Measurements from ENCODE around the gene RSPO4.

Gene RSPO4

GRCh38 chr20:945841-946240 lies 56.3 kb downstream of the RSPO4 start:
- peaks cover 0 to 2% (median 0%) of the 10 kb centered on the region in 5 experiments for H3K27me3 ChIP-seq (replicated peaks in 2 of 5; ENCODE audit: control insufficient read depth in 4 of 5, insufficient read depth in 5 of 5, low read length in 4 of 5)
- H3K36me3 ChIP-seq (ENCODE audit: control insufficient read depth in 4 of 4, insufficient read depth in 4 of 4, low read length in 3 of 4), result no peaks in the 10 kb centered on the region
- no peak overlapping the region for H3K4me3 ChIP-seq (ENCODE audit: control insufficient read depth in 1 of 7, extremely low read depth in 1 of 7, insufficient read depth in 4 of 7, low read depth in 2 of 7, low read length in 6 of 7)
- no peaks in the 10 kb centered on the region for H3K4me1 ChIP-seq (ENCODE audit: control extremely low read depth in 1 of 4, control insufficient read depth in 4 of 4, insufficient read depth in 4 of 4, low read length in 3 of 4)
- peaks cover 0 to 3% (median 0%) of the 10 kb centered on the region in 5 experiments for H3K9me3 ChIP-seq (ENCODE audit: control extremely low read depth in 1 of 5, control insufficient read depth in 4 of 5, insufficient read depth in 2 of 5, low read depth in 1 of 5, low read length in 4 of 5)
- CTCF ChIA-PET, result interaction anchor here (1.1 kb wide), 1 partner anchor 10 kb away, joined by 7 read pairs; no protein-coding TSS in a partner anchor
- 95% methylated on average over 13 of the region's 13 CpGs for WGBS (ENCODE audit: insufficient coverage)
- DNase-seq, result no peak
- POLR2A ChIA-PET, result no interaction called here
- no peak overlapping the region for H3K27ac ChIP-seq (ENCODE audit: insufficient read depth in 1 of 2, low read depth in 1 of 2, low read length in 2 of 2, poor library complexity in 1 of 2, severe bottlenecking in 2 of 2)

GRCh38 chr20:944774-945410 lies 57.2 kb downstream of the RSPO4 start:
- POLR2A ChIA-PET, result no interaction called here
- 87% methylated on average over 12 of the region's 13 CpGs for WGBS (ENCODE audit: insufficient coverage)
- CTCF ChIA-PET, result interaction anchor here (1.2 kb wide), 1 partner anchor 11 kb away, joined by 3 read pairs; no protein-coding TSS in a partner anchor

GRCh38 chr20:944148-944547 lies 58.0 kb downstream of the RSPO4 start:
- Histone ChIP-seq H3K4me3 (ENCODE audit: control insufficient read depth in 1 of 7, extremely low read depth in 1 of 7, insufficient read depth in 4 of 7, low read depth in 2 of 7, low read length in 6 of 7) (no peak overlapping the region), H3K27me3 (replicated peaks in 2 of 5; ENCODE audit: control insufficient read depth in 4 of 5, insufficient read depth in 5 of 5, low read length in 4 of 5) (peaks cover 0 to 2% (median 0%) of the 10 kb centered on the region in 5 experiments), H3K9me3 (ENCODE audit: control extremely low read depth in 1 of 5, control insufficient read depth in 4 of 5, insufficient read depth in 2 of 5, low read depth in 1 of 5, low read length in 4 of 5) (peaks cover 0 to 3% (median 0%) of the 10 kb centered on the region in 5 experiments), H3K4me1 (ENCODE audit: control extremely low read depth in 1 of 4, control insufficient read depth in 4 of 4, insufficient read depth in 4 of 4, low read length in 3 of 4) (no peaks in the 10 kb centered on the region), H3K36me3 (ENCODE audit: control insufficient read depth in 4 of 4, insufficient read depth in 4 of 4, low read length in 3 of 4) (no peaks in the 10 kb centered on the region), H3K27ac (ENCODE audit: insufficient read depth in 1 of 2, low read depth in 1 of 2, low read length in 2 of 2, poor library complexity in 1 of 2, severe bottlenecking in 2 of 2) (no peak overlapping the region)
- ChIA-PET POLR2A (no interaction called here), CTCF (interaction anchor here (0.9 to 1.2 kb wide), 2 partner anchors 8 to 11 kb away, joined by 3 read pairs; no protein-coding TSS in a partner anchor)
- DNase-seq, result no peak
- WGBS (ENCODE audit: insufficient coverage), result 91% methylated on average over 6 of the region's 9 CpGs

More at GRCh38 chr20:944774-945410, 57.2 kb downstream of the RSPO4 start:
- no peak overlapping the region for H3K4me3 ChIP-seq (ENCODE audit: control insufficient read depth in 1 of 7, extremely low read depth in 1 of 7, insufficient read depth in 4 of 7, low read depth in 2 of 7, low read length in 6 of 7)
- H3K36me3 ChIP-seq (ENCODE audit: control insufficient read depth in 4 of 4, insufficient read depth in 4 of 4, low read length in 3 of 4), result no peaks in the 10 kb centered on the region
- peaks cover 0 to 3% (median 0%) of the 10 kb centered on the region in 5 experiments for H3K9me3 ChIP-seq (ENCODE audit: control extremely low read depth in 1 of 5, control insufficient read depth in 4 of 5, insufficient read depth in 2 of 5, low read depth in 1 of 5, low read length in 4 of 5)
- H3K27me3 ChIP-seq (replicated peaks in 2 of 5; ENCODE audit: control insufficient read depth in 4 of 5, insufficient read depth in 5 of 5, low read length in 4 of 5), result peaks cover 0 to 2% (median 0%) of the 10 kb centered on the region in 5 experiments
- H3K27ac ChIP-seq (ENCODE audit: insufficient read depth in 1 of 2, low read depth in 1 of 2, low read length in 2 of 2, poor library complexity in 1 of 2, severe bottlenecking in 2 of 2), result no peak overlapping the region
- DNase-seq, result no peak
- H3K4me1 ChIP-seq (ENCODE audit: control extremely low read depth in 1 of 4, control insufficient read depth in 4 of 4, insufficient read depth in 4 of 4, low read length in 3 of 4), result no peaks in the 10 kb centered on the region

GRCh38 chr20:942611-943010 lies 59.5 kb downstream of the RSPO4 start:
- POLR2A ChIA-PET, result interaction anchor here (0.6 kb wide), 1 partner anchor 622 kb away, joined by 3 read pairs; no protein-coding TSS in a partner anchor
- CTCF ChIA-PET, result interaction anchor here (0.9 to 1.5 kb wide), 2 partner anchors 13 to 124 kb away, joined by 3 to 5 read pairs; no protein-coding TSS in a partner anchor

GRCh38 chr20:940926-941325 lies 61.2 kb downstream of the RSPO4 start:
- H3K36me3 ChIP-seq (ENCODE audit: control insufficient read depth in 4 of 4, insufficient read depth in 4 of 4, low read length in 3 of 4), result no peaks in the 10 kb centered on the region
- 90% methylated on average over 5 of the region's 5 CpGs for WGBS (ENCODE audit: insufficient coverage)
- no peak overlapping the region for H3K4me3 ChIP-seq (ENCODE audit: control insufficient read depth in 1 of 7, extremely low read depth in 1 of 7, insufficient read depth in 4 of 7, low read depth in 2 of 7, low read length in 6 of 7)
- H3K4me1 ChIP-seq (ENCODE audit: control extremely low read depth in 1 of 4, control insufficient read depth in 4 of 4, insufficient read depth in 4 of 4, low read length in 3 of 4), result no peaks in the 10 kb centered on the region
- H3K27ac ChIP-seq (ENCODE audit: insufficient read depth in 1 of 2, low read depth in 1 of 2, low read length in 2 of 2, poor library complexity in 1 of 2, severe bottlenecking in 2 of 2), result no peak overlapping the region
- POLR2A ChIA-PET, result no interaction called here
- no peak for DNase-seq
- CTCF ChIA-PET, result interaction anchor here (0.9 kb wide), 1 partner anchor 15 kb away, joined by 3 read pairs; no protein-coding TSS in a partner anchor
- H3K27me3 ChIP-seq (replicated peaks in 2 of 5; ENCODE audit: control insufficient read depth in 4 of 5, insufficient read depth in 5 of 5, low read length in 4 of 5), result peaks cover 0 to 2% (median 0%) of the 10 kb centered on the region in 5 experiments
- H3K9me3 ChIP-seq (ENCODE audit: control extremely low read depth in 1 of 5, control insufficient read depth in 4 of 5, insufficient read depth in 2 of 5, low read depth in 1 of 5, low read length in 4 of 5), result no peaks in the 10 kb centered on the region

More at GRCh38 chr20:942611-943010, 59.5 kb downstream of the RSPO4 start:
- Histone ChIP-seq H3K27ac (ENCODE audit: insufficient read depth in 1 of 2, low read depth in 1 of 2, low read length in 2 of 2, poor library complexity in 1 of 2, severe bottlenecking in 2 of 2) (no peak overlapping the region), H3K9me3 (ENCODE audit: control extremely low read depth in 1 of 5, control insufficient read depth in 4 of 5, insufficient read depth in 2 of 5, low read depth in 1 of 5, low read length in 4 of 5) (peaks cover 0 to under 1% (median 0%) of the 10 kb centered on the region in 5 experiments), H3K27me3 (replicated peaks in 2 of 5; ENCODE audit: control insufficient read depth in 4 of 5, insufficient read depth in 5 of 5, low read length in 4 of 5) (peaks cover 0 to 2% (median 0%) of the 10 kb centered on the region in 5 experiments), H3K4me3 (ENCODE audit: control insufficient read depth in 1 of 7, extremely low read depth in 1 of 7, insufficient read depth in 4 of 7, low read depth in 2 of 7, low read length in 6 of 7) (no peak overlapping the region), H3K36me3 (ENCODE audit: control insufficient read depth in 4 of 4, insufficient read depth in 4 of 4, low read length in 3 of 4) (no peaks in the 10 kb centered on the region), H3K4me1 (ENCODE audit: control extremely low read depth in 1 of 4, control insufficient read depth in 4 of 4, insufficient read depth in 4 of 4, low read length in 3 of 4) (no peaks in the 10 kb centered on the region)
- no peak for DNase-seq
- 95% methylated on average over 4 of the region's 7 CpGs for WGBS (ENCODE audit: insufficient coverage)

- Histone ChIP-seq H3K36me3 (ENCODE audit: control insufficient read depth in 4 of 4, insufficient read depth in 4 of 4, low read length in 3 of 4) (no peaks in the 10 kb centered on the region), H3K27ac (ENCODE audit: insufficient read depth in 1 of 2, low read depth in 1 of 2, low read length in 2 of 2, poor library complexity in 1 of 2, severe bottlenecking in 2 of 2) (no peak overlapping the region), H3K4me1 (ENCODE audit: control extremely low read depth in 1 of 4, control insufficient read depth in 4 of 4, insufficient read depth in 4 of 4, low read length in 3 of 4) (no peaks in the 10 kb centered on the region), H3K4me3 (ENCODE audit: control insufficient read depth in 1 of 7, extremely low read depth in 1 of 7, insufficient read depth in 4 of 7, low read depth in 2 of 7, low read length in 6 of 7) (no peak overlapping the region), H3K9me3 (ENCODE audit: control extremely low read depth in 1 of 5, control insufficient read depth in 4 of 5, insufficient read depth in 2 of 5, low read depth in 1 of 5, low read length in 4 of 5) (no peaks in the 10 kb centered on the region), H3K27me3 (replicated peaks in 2 of 5; ENCODE audit: control insufficient read depth in 4 of 5, insufficient read depth in 5 of 5, low read length in 4 of 5) (peaks cover 0 to 2% (median 0%) of the 10 kb centered on the region in 5 experiments)
- ChIA-PET POLR2A (no interaction called here), CTCF (no interaction called here)
- DNase-seq, result no peak
- 93% methylated on average over 5 of the region's 5 CpGs for WGBS (ENCODE audit: insufficient coverage)
These were observed 62.5 kb downstream of the RSPO4 start for GRCh38 chr20:939606-940005.

- H3K4me3 ChIP-seq (ENCODE audit: control insufficient read depth in 1 of 7, extremely low read depth in 1 of 7, insufficient read depth in 4 of 7, low read depth in 2 of 7, low read length in 6 of 7), result no peak overlapping the region
- H3K36me3 ChIP-seq (ENCODE audit: control insufficient read depth in 4 of 4, insufficient read depth in 4 of 4, low read length in 3 of 4), result no peaks in the 10 kb centered on the region
- POLR2A ChIA-PET, result no interaction called here
- peaks cover 0 to 2% (median 0%) of the 10 kb centered on the region in 5 experiments for H3K27me3 ChIP-seq (replicated peaks in 2 of 5; ENCODE audit: control insufficient read depth in 4 of 5, insufficient read depth in 5 of 5, low read length in 4 of 5)
- no peak overlapping the region for H3K27ac ChIP-seq (ENCODE audit: insufficient read depth in 1 of 2, low read depth in 1 of 2, low read length in 2 of 2, poor library complexity in 1 of 2, severe bottlenecking in 2 of 2)
- WGBS (ENCODE audit: insufficient coverage), result 89% methylated on average over 8 of the region's 9 CpGs
- H3K9me3 ChIP-seq (ENCODE audit: control extremely low read depth in 1 of 5, control insufficient read depth in 4 of 5, insufficient read depth in 2 of 5, low read depth in 1 of 5, low read length in 4 of 5), result peaks cover 0 to 13% (median 8%) of the 10 kb centered on the region in 5 experiments
- H3K4me1 ChIP-seq (ENCODE audit: control extremely low read depth in 1 of 4, control insufficient read depth in 4 of 4, insufficient read depth in 4 of 4, low read length in 3 of 4), result no peaks in the 10 kb centered on the region
- CTCF ChIA-PET, result interaction anchor here (1.6 kb wide), 1 partner anchor 22 kb away, joined by 8 read pairs; no protein-coding TSS in a partner anchor
- no peak for DNase-seq
These were observed 67.8 kb downstream of the RSPO4 start for GRCh38 chr20:934186-934840.

Measured in common myeloid progenitor, CD34-positive (primary cell).